Keratinocyte (primary cell): Measurements from ENCODE around the gene YIPF7. TPM values are rescaled to one million over a fixed set of nuclear protein-coding genes. Genes with fewer than 3 reads are reported as not detected.

Experiments used
- DNase-seq: peaks from one replicate; pipeline ENCODE4 v3.0.0-alpha.2; 2011; ENCODE audit warnings: low read depth, missing footprints, low spot score
- FAIRE-seq: peaks from 2 replicates; lab custom pipeline; 2011; peaks lifted over from hg19 to GRCh38; lab: Jason Lieb, UNC
- H2AFZ ChIP-seq: 2 replicates; pipeline ENCODE4 v1.6.0; 2012; ENCODE audit warnings: low read length, control low read depth, inconsistent platforms; ENCODE audit not compliant: control insufficient read depth
- H3K27ac ChIP-seq: 2 replicates; pipeline ENCODE4 v1.5.1; 2011; ENCODE audit warnings: low read length; ENCODE audit not compliant: control insufficient read depth, insufficient read depth
- H3K27me3 ChIP-seq: 3 replicates; pipeline ENCODE4 v1.6.0; 2011; ENCODE audit warnings: low read length; ENCODE audit not compliant: control insufficient read depth, insufficient read depth; ENCODE audit errors: extremely low read depth
- H3K36me3 ChIP-seq, 2 experiments: 2 replicates in 1 of 2; 3 replicates in 1 of 2; pipeline ENCODE4 v1.5.1; 2011; ENCODE audit warnings: low read length in 2 of 2, mild to moderate bottlenecking in 1 of 2; ENCODE audit not compliant: control insufficient read depth in 2 of 2, insufficient read depth in 2 of 2; ENCODE audit errors: extremely low read depth in 1 of 2
- H3K4me1 ChIP-seq: 3 replicates; pipeline ENCODE4 v1.5.1; 2011; ENCODE audit warnings: low read length; ENCODE audit not compliant: control insufficient read depth, insufficient read depth; ENCODE audit errors: extremely low read depth
- H3K4me2 ChIP-seq: 3 replicates; pipeline ENCODE4 v1.6.0; 2011; ENCODE audit warnings: low read depth, low read length; ENCODE audit not compliant: control insufficient read depth, insufficient read depth; ENCODE audit errors: extremely low read depth
- H3K4me3 ChIP-seq, 3 experiments: fragments of 200-600 bp in 1 of 3; sonication (generic) in 1 of 3; 2 replicates in 2 of 3; 3 replicates in 1 of 3; pipeline ENCODE4 v1.5.1; 2011 to 2016; ENCODE audit warnings: low read length in 3 of 3, mild to moderate bottlenecking in 3 of 3, control low read depth in 2 of 3, inconsistent platforms in 1 of 3, low read depth in 1 of 3, mixed read lengths in 1 of 3, mixed run types in 1 of 3, moderate library complexity in 1 of 3; ENCODE audit not compliant: control insufficient read depth in 2 of 3, insufficient read depth in 2 of 3; ENCODE audit errors: extremely low read depth in 1 of 3
- H3K79me2 ChIP-seq: 2 replicates; pipeline ENCODE4 v1.6.0; 2012; ENCODE audit warnings: low read length; ENCODE audit not compliant: control insufficient read depth, insufficient read depth
- H3K9ac ChIP-seq: 3 replicates; pipeline ENCODE4 v1.6.0; 2011; ENCODE audit warnings: low read length; ENCODE audit not compliant: control insufficient read depth, insufficient read depth; ENCODE audit errors: extremely low read depth
- H3K9me1 ChIP-seq: 3 replicates; pipeline ENCODE4 v1.6.0; 2011; ENCODE audit warnings: low read length; ENCODE audit not compliant: control insufficient read depth, insufficient read depth; ENCODE audit errors: extremely low read depth
- H3K9me3 ChIP-seq: 2 replicates; pipeline ENCODE4 v1.5.1; 2012; ENCODE audit warnings: low read depth, low read length; ENCODE audit not compliant: control insufficient read depth
- H4K20me1 ChIP-seq: 3 replicates; pipeline ENCODE4 v1.6.0; 2011; ENCODE audit warnings: low read length; ENCODE audit not compliant: control insufficient read depth, insufficient read depth; ENCODE audit errors: extremely low read depth
- CTCF ChIP-seq, 3 experiments: IDR thresholded peaks in 1 of 3; conservative IDR thresholded peaks in 1 of 3; optimal IDR thresholded peaks in 1 of 3; 2 replicates in 2 of 3; 3 replicates in 1 of 3; pipeline versions ENCODE3 to v1.5.1; 2011; ENCODE audit warnings: low read length in 3 of 3, mild to moderate bottlenecking in 3 of 3, moderate library complexity in 2 of 3, control low read depth in 1 of 3, inconsistent platforms in 1 of 3; ENCODE audit not compliant: insufficient read depth in 2 of 3; ENCODE audit errors: extremely low read depth in 1 of 3
- EZH2 ChIP-seq: IDR thresholded peaks from one replicate; pipeline ENCODE4 v1.6.1; 2012; ENCODE audit warnings: inconsistent platforms, mild to moderate bottlenecking, low read length, moderate library complexity
- dilution Hi-C: fragments of 300-500 bp; cut with MboI; formaldehyde crosslinking; loops from one replicate; pipeline ENCODE4 v1.7.0; 2020; ENCODE audit warnings: low sequenced_read_pairs; ENCODE audit not compliant: extremely low pct_ligation_motif_present
- polyA plus RNA-seq, 5 experiments: library from polyadenylated mRNA; depleted of rRNA in 3 of 5; stranded (reverse) in 3 of 5; stranded (forward) in 1 of 5; unstranded in 1 of 5; fragments of >200 nt; gene quantifications; 1 replicate in 1 of 5; 2 replicates in 3 of 5; 3 replicates in 1 of 5; pipeline versions ENCODE4 v1.2.1 to v1.2.3, GENCODE V29; 2011 to 2012; ENCODE audit warnings: missing spikeins in 2 of 5, low read depth in 1 of 5, low replicate concordance in 1 of 5

Gene YIPF7
- polyA plus RNA-seq, 1 donor (not counting 4 experiments of a cell fraction or from before 2014, with no cell fraction given): not detected

DNA sequence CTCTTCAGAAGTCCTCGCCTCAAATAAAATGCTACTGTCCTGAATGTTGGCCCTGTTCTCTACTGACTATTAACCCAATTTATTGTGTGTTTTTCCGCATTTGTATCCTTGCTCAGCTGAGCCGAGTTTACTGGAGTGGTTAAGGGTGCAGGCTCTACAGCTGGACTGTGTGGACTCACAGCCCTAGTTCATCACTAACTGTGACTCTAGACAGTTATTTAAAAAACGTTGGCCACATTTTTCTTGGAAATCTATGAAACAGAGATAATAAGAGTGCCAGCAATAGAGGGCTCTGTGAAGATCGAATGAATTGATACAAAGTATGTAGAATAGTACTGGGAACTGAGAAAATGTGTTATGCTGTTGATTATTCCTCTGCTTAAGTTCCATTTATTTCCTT lies 23.9 kb upstream of the YIPF7 start:
- no peak overlapping the region for H3K4me3 ChIP-seq
- no peak overlapping the region for H2AFZ ChIP-seq
- no peak for FAIRE-seq
- no peaks in the 10 kb centered on the region for H3K9me1 ChIP-seq
- H3K9ac ChIP-seq: no peak overlapping the region
- peaks cover 4% of the 10 kb centered on the region for H3K4me1 ChIP-seq
- H3K36me3 ChIP-seq: no peaks in the 10 kb centered on the region
- no peaks in the 10 kb centered on the region for H4K20me1 ChIP-seq
- H3K4me2 ChIP-seq: no peak overlapping the region
- H3K9me3 ChIP-seq: no peaks in the 10 kb centered on the region
- TF ChIP-seq CTCF (optimal IDR thresholded peaks at IDR 0.05 in 1 of 3, IDR thresholded peaks at IDR 0.05 in 1 of 3, conservative IDR thresholded peaks at IDR 0.05 in 1 of 3; ENCODE audit: extremely low read depth in 1 of 3, insufficient read depth in 2 of 3, low read length in 3 of 3): no peak
- dilution Hi-C loops: no loop called here
- DNase-seq: no peak
- peaks cover 21% of the 10 kb centered on the region for H3K79me2 ChIP-seq
- H3K27ac ChIP-seq: no peak overlapping the region
- no peaks in the 10 kb centered on the region for H3K27me3 ChIP-seq

- no peak overlapping the region for H3K27ac ChIP-seq
- no peak for TF ChIP-seq CTCF (optimal IDR thresholded peaks at IDR 0.05 in 1 of 3, IDR thresholded peaks at IDR 0.05 in 1 of 3, conservative IDR thresholded peaks at IDR 0.05 in 1 of 3; ENCODE audit: extremely low read depth in 1 of 3, insufficient read depth in 2 of 3, low read length in 3 of 3)
- TF ChIP-seq EZH2: no peak
- H3K27me3 ChIP-seq: no peaks in the 10 kb centered on the region
- no peaks in the 10 kb centered on the region for H3K36me3 ChIP-seq
- no peaks in the 10 kb centered on the region for H4K20me1 ChIP-seq
- peaks cover 4% of the 10 kb centered on the region for H3K4me1 ChIP-seq
- H3K4me3 ChIP-seq: no peak overlapping the region
- H3K4me2 ChIP-seq: no peak overlapping the region
- H3K9me3 ChIP-seq: no peaks in the 10 kb centered on the region
- DNase-seq (no peak), FAIRE-seq (no peak)
- H2AFZ ChIP-seq: no peak overlapping the region
- dilution Hi-C loops: no loop called here
- H3K79me2 ChIP-seq: peaks cover 12% of the 10 kb centered on the region
- no peak overlapping the region for H3K9ac ChIP-seq
- no peaks in the 10 kb centered on the region for H3K9me1 ChIP-seq
These were observed 23.0 kb upstream of the YIPF7 start for GRCh38 chr4:44674471-44674870.
